Ramos (cell line): ENCODE results near the gene AGBL1.

Experiments
- in situ Hi-C: fragments of 300-500 bp; cut with MboI; formaldehyde crosslinking; loops from one replicate; pipeline ENCODE4 v1.14.3; 2022; ENCODE audit warnings: low sequenced_read_pairs; ENCODE audit not compliant: unreplicated experiment

Gene AGBL1

DNA sequence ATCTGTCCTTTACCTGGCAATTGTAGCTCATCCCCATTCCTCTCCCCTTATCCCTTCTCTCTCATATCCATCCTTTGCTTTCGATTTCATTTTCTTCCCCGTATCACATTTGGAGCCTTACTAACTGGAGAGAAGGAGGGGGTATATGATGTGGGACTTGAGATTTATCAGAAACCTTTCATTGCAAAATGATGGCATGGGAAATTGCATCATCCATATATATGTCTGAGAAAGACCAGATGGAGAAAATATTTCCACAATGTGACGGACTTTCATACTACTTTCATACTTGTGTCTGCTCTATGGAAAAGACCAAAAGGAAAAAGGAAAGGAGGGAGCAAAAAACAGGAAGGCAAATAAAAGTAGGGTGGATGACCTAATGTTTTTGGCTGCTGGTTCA, 675.2 kb downstream of the AGBL1 start:
- in situ Hi-C loops: no loop called here

GRCh38 chr15:86756688-86757087, 677.0 kb downstream of the AGBL1 start:
- in situ Hi-C loops: no loop called here

- in situ Hi-C loops: no loop called here
These were observed 680.3 kb downstream of the AGBL1 start for GRCh38 chr15:86759800-86760523.

DNA sequence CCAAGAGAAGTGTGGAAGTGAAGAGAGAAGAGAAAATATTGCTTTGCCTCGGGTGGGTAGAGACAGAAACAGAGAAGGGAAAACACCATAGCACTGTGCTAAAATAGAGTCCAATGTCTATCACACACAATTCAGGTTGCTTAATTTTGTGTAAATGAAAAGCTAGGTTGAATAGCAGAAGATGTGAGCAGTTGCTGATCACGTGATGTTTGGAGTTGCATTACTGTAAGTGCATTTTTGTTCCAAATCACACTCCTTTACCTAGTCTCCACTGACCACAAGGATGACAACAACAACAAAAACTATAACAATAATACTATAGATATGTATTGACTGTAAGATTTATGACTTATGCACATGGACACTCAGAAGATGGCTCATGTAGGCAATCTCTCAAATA, 683.2 kb downstream of the AGBL1 start:
- in situ Hi-C loops: no loop called here

- in situ Hi-C loops: no loop called here
These were observed 684.4 kb downstream of the AGBL1 start for GRCh38 chr15:86764021-86764420.

DNA sequence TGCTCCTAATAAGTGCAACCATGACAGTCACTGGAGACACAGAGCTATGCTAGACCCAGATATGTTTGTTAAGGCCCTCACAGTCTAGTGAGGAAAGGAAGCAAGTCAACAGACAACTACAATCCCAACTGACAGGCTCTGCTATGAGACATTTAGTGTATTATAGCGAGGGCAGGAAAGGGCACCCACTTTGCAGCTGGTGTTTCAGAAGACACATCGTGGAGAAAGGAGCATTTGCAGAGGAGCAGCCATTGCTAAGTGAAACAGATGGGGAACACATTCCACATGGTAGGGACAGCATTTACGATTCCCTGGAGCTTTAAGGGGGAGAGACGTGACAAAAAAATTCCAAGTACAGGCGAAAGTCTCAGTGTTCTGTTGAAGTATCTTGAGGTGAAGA, 685.6 kb downstream of the AGBL1 start:
- in situ Hi-C loops: no loop called here

DNA sequence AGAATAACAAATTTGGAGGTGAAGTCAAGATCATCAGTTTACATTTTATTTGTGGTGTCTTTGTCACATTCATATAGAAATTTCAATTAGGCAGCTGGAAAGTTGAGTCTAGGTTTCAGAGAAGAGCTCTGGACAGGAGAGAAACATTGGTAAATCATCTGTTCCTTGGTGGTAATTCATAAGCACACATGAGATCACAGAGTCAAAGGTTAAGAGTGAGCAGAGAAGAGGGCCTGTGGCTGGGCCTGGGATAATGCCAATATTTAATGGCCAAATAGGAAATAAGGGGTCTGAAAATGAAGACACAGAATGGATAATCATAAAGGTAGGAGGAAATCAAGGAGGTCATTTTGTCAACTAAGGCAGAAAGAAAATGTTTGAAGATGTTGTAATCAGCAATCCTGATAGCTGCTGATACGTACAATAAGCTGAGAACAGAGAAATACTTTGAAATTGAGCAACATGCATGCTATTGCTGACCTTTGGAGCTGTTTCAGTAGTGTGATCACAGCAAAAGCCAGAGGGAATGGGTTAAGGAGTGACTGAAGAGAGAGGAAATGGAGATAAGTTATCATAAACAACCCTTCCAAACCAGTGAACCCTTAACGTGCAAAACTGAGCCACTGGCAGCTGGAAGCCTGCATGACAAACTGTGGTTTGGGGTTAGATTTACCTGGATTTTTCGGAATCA, 692.8 kb downstream of the AGBL1 start:
- in situ Hi-C loops: no loop called here

DNA sequence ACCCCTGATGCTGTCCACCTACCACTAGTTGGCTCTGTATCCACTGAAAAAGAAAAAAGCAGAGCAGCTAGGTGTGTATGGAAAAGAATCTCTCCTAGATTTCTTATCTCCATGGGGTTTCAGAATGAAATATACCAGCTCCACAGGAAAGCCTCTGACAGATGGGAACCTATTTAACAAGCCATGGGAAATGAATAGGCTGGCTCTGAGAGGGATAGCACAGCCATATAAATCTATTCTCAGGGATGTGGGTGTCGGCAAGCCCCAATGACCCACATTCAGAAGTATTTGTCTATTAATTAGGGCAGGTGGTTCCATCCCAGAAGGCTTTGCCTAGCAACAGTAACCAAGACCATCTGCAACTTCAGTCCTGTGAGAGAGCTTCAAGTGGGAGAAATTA, 694.1 kb downstream of the AGBL1 start:
- in situ Hi-C loops: no loop called here

DNA sequence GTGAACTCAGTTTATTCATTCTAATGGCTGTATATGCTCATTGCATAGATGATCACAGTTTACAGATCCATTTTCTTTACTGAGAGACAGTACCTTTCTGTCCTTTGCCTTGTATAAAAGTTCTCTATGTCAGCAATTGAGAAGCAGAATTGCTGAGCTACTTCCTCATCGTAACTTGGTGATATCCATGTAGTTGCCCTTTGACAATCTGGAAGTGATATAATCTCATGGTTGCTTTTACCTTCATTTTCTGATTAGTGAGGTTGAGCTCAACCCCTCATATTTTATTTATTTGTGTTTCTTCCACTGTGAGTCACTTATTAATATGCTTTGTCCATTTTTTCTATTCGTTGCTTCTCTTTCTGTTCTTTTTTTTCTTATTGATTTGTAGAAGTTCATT, 696.5 kb downstream of the AGBL1 start:
- in situ Hi-C loops: no loop called here

DNA sequence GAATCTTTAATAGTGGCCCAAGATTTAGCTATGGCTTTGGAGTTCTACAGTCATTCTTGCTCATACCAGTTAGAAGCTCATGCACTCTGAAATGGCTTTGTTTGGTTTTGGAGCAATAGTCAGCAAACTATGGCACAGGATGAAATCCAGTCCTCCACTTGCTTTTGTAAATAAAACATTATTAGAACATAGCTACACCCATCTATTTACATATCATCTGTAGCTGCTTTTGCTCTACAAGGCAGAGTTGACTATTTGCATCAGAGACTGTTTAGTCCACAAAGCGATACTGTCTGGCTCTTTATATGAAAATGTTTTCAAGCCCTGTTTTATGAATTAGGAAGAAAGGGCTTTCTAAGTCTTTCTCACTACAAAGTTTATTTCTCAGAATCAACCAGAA, 716.9 kb downstream of the AGBL1 start:
- in situ Hi-C loops: no loop called here

DNA sequence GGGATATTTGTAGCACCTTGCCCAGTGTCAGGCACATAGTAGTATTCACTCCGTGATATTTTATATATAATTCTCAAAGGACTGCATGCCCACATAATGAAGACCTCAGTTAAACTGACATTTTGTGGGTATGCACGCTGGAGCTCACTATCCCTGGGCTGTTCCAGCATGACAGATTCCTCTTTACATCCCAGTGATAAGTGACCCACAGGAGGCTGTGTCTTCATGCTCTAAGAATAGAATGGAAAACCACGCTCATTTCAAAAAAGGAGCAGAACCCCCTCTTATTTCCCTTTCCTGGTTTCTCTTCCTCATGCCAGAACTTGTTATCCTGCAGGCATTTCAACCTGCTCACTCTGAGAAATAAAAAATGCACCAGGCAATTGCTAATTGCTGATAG, 717.5 kb downstream of the AGBL1 start:
- in situ Hi-C loops: no loop called here

- in situ Hi-C loops: no loop called here
These were observed 719.6 kb downstream of the AGBL1 start for GRCh38 chr15:86799226-86799625.

DNA sequence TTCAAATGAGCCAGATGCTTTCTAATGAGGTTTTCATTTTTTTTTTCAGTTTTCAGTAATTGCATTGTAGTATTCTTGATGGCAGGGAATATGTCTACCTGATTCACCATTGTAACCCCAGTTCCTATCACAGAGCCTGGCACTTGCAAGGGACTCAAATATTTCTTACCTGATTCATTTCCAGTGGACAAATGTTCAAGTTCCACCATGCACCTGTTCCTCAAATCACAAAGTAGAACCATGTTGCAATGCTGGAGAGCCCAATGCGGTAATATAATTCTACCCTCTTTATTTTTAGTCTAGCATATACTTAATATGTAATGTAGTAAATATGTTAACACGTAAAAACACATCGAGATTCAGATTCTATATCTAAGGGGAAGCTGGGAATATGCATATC, 722.6 kb downstream of the AGBL1 start:
- in situ Hi-C loops: no loop called here

- in situ Hi-C loops: no loop called here
These were observed 724.7 kb downstream of the AGBL1 start for GRCh38 chr15:86804406-86804805.

DNA sequence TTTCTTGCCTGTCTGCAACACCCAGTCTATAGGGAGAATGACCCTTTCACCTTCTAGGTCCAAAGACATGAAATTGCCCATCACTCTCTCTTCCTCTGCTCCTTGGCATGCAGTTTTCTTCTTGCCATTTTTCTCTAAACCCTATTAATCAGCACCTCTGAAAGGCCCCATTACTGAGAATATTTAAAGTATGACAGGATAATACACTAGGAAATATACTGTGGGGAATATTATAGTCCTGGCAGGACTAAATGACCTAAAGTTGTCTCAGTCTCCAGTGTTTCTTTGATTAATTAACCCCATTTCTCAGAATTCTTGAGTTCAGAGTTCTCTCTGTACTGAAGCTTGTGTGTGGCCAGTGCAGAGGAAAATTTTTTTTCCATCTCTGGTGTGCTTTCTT, 730.7 kb downstream of the AGBL1 start:
- in situ Hi-C loops: no loop called here

DNA sequence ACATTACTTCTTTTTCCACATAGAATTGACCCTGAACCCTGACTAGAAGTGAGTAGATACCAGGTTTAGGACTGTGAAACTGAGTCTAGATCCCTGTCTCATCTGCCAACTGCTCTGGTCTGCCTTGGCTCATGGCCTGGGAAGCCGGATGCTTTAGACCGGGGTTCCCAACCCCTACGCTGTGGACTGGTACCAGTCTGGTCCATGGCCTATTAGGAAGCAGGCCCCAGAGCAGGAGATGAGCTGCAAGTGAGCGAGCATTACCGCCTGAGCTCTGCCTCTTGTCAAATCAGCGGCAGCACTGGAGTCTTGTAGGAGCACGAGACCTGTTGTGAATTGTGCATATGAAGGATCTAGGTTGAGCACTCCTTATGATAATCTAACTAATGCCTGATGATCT, 734.2 kb downstream of the AGBL1 start:
- in situ Hi-C loops: no loop called here

DNA sequence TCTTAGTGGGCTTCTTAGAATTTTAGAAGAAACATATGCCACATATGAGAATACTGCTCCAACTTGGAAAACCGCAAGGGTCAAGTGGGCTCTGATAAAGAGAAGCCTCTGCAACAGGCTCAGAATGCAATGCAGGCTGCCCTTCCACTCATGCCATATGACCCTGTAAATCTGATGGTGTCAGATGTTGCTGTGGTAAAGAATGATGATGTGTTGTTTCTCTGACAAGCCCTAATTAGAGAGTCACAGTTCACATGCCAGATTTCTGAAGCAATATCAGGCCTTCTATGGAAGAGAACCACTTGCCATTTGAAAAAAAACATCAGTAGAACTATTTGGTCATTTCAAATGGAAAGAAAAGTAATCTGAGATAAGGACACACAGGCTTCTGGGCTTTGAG, 749.6 kb downstream of the AGBL1 start:
- in situ Hi-C loops: no loop called here

DNA sequence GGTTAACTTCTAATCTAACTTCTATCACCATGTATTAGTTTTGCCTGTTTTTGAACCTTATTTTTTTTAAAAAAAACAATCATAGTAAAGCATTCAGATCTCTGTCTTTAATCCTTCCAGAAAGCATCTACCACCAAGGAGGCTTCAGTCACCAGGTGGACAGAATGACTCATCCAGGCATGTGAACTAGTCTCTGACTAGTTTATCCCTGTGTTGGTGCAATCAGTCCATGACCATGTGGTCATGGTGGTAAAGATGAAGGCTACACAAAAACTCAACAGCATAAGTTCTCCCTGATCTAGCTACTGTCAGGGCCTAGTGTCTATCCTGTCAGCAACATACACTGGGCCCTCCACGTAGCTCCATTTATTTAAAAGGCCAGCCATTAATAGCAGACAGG, 750.6 kb downstream of the AGBL1 start:
- in situ Hi-C loops: no loop called here

GRCh38 chr15:86833595-86833994, 753.9 kb downstream of the AGBL1 start:
- in situ Hi-C loops: no loop called here

DNA sequence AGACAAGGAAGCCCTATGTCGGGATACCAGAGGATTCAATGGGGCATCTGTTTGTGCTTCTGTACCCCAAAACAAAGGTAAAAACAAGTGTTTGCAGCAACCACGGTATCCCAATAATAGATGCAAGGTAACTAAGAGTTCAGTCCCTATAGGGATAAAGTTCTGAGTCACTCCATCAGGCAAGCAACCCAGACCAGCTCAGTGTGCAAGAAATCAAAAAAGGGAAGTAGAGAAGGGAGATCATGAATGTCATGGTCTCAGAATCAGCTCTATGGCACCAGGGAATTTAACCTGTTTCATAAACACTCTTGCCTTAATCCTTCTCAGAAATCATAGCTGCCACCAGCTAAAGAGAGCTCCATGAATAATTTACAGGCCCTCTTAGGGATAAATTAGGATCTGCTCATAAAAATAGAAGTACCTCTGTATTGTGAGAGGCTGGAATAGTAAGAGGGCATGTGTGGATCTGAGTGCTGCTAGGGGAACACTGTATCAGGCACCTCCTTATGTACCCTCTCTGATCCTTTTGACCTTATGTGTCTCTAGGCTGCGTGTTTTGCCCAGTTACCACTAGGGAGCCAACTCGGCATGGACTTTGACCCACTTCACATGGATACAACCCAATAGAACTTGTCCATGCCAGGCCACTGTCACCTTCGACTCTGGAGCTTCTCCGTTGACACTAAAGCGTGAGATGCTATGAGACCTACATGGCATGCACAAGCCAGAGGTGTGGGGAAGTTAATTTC, 754.6 kb downstream of the AGBL1 start:
- in situ Hi-C loops: no loop called here

- in situ Hi-C loops: no loop called here
These were observed 757.8 kb downstream of the AGBL1 start for GRCh38 chr15:86837294-86838061.
